Measurements from ENCODE around the gene STIP1.

Gene STIP1

DNA sequence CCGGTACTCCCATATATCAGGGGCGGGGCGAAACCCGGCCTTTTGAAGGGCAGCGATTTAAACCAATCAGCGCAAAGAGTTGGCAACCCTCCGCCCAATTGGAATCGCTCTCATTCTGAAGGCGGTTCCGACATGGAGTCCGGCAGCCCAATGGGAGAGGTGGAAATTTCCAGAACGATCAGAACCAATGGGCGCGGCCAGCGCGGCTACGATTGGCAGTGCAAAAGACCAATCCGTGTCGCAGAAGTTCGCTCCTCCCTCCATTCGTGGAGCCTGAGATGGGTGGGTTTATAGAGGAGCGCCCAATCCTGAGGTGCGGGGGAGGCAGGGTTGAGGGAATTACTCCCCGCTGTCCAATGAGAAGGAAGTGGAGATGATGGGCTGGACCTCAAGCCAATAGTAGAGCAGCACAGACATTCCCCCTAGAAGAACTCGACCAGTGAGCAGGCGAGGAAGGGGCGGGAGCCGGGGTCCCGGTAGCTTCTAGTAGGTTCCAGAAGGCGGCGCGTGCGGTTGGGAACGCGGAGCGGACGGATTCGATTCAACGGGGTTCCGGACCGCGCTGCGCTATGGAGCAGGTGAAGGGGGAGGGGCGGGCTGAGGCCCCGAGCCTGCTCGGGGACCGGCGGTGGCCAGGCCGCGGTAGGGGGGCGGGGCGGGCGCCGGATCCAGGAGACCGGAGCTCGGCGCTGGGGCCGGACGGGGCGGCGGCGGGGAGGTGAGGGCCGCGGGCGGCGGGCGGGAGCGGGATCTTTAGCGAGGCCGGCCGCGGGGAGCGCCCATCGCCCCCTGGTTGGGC, at the start of gene STIP1:
Gene STIP1, plus strand, starts transcription at position 479 of the 799 bp plus-strand sequence. Its CDS starts 91 bp downstream, at position 570.
- peak; percentile 98 to 99 (median 99) for DNase-seq (ENCODE audit: low read depth in 2 of 3, low spot score in 1 of 3)

DNA sequence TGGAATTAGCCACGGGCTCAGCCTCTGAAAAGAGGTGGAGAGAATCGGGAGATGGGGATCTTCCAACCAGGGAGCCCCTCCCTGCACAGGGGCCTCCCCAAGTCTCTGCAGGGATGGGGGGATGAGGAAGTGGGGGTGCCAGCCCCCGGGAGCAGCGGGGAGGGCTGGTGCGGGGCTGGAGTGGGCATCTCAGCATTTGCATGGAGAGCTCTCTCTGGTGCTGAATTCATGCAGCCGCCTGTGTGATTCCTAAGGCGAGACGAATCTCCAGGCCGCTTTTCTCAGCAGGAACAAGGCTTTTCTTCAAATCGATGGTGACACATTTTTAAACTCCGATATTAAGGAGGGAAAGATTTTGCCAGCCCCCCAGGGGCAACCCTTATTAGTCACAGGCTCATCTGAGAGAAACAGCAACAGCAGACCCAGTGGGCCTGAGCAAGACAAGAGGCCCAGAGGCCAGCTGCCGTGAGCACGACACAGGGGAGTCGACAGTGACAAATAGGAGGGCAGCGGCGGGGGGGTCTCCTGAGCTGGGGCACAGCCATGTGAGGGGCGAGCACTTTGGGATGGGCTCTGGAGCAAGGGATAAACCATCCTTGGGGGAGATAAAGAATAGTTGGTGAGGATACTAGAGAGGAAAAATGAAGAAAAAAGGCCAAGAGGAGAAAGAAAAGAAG, 49.1 kb upstream of the STIP1 start:
- DNase-seq (ENCODE audit: low read depth in 2 of 3, low spot score in 1 of 3) = no peak

DNA sequence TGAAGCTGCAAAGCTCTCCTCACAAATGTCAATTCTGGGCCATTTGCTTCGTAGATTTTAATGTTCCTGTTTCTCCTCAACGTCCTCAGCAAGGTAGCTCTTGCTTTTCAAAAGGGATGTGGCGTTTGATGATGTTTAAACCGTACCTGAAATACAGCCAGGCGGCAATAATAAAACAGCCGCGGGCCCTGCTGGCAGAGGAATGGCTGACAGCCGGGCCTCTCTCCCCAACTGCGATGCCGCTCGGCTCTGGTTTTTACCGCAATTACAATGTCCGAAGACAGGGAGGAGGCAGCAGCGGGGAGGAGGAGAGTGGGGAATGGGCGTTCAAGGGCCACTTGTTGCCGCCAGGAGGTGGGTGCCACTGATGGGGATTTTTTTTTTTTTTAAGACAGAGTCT, 47.6 kb upstream of the STIP1 start:
- no peak for DNase-seq (ENCODE audit: low read depth in 2 of 3, low spot score in 1 of 3)

DNA sequence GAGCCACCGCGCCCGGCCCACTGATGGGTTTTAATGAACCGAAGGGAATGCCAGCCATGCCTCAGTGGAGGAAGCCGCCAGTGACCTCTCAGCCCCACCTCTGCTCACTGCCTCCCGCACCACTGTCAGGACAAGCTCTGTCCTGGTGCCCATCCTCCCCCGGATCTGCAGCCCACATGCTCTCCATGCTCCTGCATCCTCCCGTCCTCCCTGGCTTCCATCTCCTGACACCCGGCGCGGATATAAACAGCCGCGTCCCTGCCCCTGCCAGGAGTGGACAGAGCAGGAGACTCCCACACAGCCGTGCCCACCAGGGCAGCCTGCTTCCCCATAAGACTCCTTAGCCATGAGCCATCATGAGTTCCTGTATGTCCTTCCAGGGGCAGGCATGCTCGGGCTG, 46.9 kb upstream of the STIP1 start:
- no peak for DNase-seq (ENCODE audit: low read depth in 2 of 3, low spot score in 1 of 3)

DNA sequence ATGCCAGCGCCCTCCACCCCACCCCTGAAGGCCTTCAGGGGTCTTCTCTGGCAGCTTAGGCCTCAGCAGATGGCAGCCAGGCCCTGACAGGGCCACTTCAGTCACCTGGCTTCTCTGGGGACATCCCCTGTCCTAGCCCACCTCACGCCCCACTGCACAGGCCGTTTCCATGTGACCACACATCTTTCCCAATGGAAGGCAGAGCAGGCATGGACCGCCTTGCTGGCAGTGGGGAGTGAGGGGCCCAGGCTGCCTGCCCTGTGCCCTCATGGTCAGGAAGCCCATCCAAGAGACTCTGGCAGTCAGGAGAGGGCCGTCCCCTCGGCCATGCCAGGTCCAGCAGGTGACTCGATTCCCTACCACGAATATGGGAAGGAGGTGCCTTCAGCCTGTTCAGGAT, 45.9 kb upstream of the STIP1 start:
- no peak for DNase-seq (ENCODE audit: low read depth in 2 of 3, low spot score in 1 of 3)

DNA sequence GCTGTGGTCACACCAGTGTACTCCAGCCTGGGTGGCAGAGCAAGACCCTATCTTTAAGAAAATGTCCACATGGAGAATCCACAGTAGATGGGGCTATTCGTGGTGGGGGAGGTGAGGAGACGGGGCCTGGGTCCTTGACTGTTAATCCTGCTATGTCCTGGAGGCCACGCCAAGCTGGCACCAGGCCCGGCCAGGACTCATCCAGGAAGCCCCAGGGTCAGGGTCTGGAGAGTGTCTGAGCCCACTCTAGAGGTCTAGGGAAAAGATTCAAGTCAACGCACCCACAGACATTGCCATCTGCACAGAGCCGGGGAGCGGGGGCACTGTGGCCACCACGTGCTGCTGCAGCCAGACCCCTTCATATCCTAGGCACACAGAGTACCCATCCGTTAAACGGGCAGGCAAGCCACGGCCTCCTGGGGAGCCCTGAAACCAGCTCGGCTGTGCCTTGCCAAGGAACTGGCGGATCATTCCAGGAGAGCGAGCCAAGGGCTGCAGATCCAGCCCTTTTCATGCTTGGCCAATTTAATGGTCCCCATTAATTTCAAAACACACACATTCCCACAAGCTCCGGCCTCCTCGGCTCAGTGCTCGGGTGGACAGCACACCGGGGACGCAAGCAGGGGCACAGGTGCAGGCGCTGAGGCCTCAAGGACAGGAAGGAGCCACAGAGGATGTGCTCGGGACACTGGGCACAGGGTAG, 44.7 kb upstream of the STIP1 start:
- no peak for DNase-seq (ENCODE audit: low read depth in 2 of 3, low spot score in 1 of 3)

DNA sequence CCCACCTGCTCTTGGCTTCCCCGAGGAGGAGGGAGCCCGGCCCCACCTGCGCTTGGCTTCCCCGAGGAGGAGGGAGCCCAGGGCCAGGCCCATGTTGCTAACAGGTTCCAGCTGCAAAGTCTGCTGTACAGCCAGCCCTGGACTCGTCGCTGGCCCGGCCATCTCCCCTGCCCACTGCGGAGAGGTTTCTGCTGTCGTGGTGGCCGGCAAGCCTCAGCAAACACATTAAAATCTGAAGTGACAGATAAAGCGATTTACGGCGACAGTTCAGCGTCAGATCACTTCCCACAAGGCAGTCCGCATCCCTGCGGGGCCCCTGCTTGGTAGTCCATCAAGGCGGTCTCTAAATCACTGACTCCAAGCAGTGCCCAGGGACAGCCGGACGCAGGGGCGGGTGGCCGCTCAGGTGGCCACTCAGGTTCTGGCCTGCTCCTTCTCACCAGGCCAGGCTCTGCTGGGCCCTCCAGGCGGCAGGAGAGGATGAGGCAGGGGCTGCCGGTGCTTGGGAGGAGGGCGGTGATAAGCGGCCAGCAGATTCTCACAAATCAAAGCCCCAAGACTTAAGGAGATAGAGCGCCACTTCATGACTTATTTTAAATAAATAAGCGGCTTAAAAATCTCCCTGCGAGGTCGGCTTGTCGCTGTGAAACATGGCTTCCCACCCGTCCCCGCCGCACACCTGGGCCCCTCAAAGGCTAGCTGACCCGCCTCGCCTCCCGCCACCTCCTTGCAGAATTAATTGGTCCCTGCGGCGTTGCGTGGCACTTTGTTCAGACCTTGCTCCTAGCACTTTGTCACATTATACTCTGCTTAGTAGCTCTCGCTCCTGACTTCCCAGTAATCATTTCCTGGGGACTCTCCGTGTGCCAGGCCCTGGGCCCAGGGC, 41.1 kb upstream of the STIP1 start:
- no peak for DNase-seq (ENCODE audit: low read depth in 2 of 3, low spot score in 1 of 3)

DNA sequence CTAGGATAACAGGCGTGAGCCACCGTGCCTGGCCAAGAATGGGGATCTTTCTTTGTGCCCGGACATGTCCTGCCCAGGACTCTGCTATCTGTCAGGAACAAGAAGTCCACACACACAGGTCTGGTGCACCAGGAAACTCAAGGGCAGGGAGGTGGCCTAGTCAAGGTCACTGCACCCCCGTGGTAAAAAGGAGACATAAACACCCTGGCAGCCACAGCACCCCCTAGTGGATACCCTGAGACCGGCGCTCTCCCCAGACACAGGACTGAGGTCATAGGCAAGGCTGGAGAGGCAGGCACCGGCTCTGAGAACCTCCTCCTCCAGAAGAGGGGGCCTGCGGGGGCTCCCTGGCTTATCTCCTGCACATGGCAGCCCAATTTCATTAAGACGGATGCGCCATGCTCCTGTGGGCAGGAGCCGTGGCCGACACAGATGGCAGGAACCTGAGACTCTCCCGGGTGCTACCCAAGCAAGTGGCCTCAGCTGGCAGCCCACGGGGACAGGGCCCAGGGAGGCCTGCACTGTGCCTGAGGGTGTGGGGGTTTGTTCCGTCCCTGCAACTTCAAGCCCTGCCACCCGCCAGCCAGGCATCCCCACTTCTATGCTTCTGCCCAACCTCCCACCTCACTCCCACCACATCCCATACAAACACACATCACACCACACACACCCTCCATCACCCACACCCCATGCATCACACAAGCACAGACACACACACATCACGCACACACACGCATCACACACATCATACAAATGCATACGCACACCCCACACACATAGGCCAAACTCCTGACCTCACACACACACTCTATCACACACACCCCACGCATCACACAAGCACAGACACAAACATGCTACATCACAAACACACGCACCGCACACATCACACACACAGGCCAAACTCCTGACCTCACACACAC, 39.7 kb upstream of the STIP1 start:
- DNase-seq (ENCODE audit: low read depth in 2 of 3, low spot score in 1 of 3) = peak; percentile 47 to 68 (median 54)

DNA sequence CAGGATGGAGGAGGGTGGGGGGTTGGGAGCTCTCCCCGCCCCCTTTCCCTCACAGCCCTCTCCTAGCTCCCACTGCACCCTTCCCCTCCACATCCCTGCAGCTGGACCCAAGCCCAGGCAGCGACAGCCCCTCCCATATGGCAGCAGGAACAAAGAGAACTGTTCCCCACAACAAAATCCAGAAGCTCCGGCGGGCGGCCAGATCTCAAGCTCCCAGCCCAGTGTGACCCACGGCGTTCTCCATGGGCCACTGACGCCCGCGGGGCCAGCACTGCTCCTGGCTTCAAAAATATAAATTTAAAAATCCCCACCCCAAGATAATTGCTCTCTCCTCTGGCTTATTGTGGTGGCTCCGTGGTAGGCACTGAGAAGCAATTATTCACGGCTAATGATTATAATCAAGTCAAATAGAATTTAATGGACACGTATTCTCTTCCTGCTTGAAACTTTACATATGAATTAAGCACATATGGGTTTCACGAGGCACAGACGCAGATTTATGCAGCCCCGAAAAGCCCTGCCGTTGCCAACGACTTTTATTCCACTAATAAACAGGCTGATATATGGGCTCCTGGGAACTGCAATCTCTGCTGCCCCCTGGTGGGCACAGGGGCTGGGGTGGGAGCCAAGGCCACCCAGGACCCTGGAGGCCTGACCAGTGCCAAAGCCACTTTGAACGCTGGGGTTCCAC, 37.6 kb upstream of the STIP1 start:
- peak; percentile 45 to 67 (median 63) for DNase-seq (ENCODE audit: low read depth in 2 of 3, low spot score in 1 of 3)

DNA sequence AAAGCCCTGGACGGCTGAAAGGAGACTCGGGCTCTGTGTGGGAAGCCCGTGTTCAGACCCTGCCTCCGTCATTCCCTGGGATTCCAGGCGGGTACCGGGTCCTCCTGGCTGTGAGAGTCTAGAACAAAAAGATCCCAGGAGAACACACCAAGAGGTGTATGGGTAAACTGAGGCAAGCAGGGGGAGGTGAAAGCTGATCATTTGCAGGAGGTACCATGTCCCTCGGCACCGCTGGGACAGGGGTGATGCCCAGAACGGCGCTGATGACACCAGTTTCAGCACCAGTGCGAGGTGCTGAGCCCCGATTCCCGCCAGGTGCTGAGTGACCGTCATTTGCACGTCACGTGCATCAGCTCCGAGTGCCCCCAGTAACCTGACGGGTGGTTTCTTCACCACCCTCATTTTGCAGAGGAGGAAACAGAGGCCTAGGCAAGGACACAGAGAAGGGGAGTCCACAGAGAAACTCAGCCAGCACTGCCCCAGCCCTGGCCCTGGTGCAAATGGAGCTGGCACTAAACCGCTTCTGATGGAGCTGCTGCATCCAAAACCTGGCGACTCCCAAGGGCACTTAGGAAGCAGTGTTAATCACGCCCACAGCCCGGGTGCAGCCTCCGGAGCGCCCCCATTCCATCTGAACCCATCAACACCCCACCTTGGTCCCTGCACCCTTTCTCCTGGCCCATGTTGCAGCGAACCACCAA, 36.9 kb upstream of the STIP1 start:
- DNase-seq (ENCODE audit: low read depth in 2 of 3, low spot score in 1 of 3) = no peak

DNA sequence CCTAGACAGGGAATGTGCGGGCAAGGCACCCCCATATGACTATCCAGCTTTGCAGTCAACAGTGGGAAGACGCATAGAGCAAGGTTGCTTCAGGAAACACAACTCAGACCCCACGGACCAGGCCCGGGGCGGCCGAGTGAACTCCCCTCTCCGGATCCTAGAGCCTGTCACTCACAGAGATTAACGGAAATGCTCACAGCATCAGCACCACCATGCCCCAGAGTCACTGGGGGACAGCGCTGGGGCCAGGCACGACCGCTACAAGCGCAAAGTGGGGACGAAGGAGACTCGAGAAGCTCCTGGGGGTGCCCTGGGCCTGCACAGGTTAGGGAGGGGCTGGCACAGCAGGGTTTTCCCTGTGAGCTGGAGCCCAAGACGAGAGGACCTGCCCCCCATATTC, 35.9 kb upstream of the STIP1 start:
- no peak for DNase-seq (ENCODE audit: low read depth in 2 of 3, low spot score in 1 of 3)

DNA sequence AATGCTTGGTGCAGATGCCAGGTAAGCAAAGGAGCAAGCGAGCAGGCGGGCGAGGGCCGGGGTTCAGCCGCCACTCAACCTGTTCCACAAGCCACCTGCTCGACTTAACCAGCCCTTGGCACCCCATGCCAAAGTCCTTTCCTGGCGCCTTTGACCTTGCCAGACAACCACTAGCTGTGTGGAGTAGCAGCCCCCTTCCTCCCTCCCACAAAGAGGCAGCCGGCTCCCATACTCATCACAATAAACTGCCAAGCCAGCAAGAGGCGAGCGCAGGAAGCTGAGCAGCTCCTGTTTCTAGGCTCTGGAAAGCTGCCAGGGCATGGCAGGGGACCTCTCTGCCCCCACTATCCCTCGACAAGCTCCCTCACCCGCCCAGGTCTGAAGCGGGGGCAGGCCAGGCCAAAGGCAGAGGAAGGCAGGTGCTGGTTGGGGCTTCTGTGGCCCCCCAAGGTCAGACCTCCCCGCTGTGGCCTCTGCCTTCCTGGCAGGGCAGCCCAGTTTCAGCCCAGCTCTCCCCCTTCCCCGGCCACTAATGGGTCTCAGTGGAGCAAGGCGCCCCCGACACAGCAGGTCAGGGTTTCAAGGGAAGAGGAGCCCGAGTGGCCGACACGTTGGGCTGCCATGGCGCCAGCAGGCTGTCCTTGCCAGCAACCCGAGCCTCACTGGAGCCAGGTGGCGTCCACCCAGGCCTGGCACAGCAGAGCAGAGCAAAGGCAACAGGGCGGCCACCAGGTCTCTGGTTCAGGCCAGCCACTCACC, 35.3 kb upstream of the STIP1 start:
- DNase-seq (ENCODE audit: low read depth in 2 of 3, low spot score in 1 of 3) = no peak

DNA sequence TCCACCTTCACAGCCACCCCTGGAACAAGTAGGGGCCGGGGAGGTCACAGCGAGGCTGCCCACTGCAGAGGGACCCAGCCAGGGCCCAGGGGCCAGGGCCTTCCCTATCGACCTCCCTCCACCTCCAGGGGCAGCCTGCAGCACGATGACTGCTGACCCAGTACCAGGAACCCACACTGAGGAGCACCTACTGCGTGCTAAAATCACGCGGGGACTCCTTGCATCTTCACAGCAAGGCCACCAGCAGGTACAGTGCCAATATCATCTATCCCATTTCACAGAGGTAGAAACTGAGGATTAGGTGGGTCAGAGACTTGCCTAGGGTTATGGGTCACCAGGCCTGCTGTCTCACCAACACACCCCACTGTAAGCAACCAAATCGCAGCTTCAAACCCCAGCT, 34.6 kb upstream of the STIP1 start:
- DNase-seq (ENCODE audit: low read depth in 2 of 3, low spot score in 1 of 3) = no peak

DNA sequence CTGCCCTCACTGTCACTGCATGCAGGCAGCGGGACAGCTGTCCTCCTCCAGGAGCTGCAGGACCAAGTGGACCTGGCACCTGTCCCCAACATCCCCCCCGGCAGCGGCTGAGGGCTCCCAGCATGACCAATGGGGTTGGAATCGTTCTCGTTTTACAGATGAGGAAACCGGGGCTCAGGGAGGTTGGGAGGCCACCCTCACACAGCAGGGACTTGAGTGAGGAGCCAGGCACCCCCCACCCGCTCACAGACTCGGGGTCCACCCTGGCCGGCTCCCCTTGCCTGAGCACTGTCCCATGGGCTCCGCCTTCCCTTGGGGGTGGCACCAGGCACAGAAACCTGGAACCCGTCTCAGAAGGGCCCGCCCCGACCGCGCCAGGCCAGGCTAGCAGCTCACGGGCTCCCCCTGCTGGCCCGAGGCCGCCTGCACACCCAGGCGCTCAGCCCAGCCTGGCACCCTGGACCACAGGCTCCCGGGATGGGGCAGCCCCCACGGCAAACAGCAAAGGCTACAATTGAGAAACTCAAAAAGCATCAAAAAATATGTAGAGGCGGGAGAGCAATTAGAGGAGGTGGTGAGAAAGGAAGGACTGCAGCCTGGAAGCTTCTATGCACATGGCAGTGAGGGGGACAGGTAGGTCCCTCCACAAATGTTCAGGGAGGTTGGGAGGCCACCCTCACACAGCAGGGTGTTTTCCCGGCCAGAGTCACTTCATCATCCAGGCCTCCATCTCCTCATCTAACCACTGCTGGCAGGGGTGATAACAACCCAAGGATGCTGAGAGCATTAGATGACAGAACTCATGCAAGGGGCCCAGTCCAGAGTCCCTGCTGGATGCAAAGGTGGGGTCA, 32.9 kb upstream of the STIP1 start:
- DNase-seq (ENCODE audit: low read depth in 2 of 3, low spot score in 1 of 3) = peak; percentile 36 to 69 (median 58)

DNA sequence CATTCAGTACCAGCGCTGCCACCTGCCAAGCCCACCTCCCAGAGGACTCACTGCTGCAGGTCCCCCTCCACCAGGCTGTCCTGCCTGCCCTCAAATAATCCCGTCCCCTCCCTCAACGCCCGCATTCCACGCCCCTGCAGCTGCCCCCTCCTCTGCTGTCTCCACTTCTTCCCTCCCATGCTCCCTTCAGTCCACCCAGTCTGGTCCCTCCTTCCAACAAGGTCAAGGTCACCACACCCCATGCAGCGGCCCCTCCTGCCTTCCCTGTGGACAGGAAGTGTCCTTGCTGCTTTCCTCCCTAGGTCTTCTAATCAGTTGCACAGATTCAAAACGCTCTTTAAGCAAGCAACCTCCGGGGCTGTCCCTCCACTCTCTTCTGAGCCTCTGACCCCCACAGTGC, 32.2 kb upstream of the STIP1 start:
- DNase-seq (ENCODE audit: low read depth in 2 of 3, low spot score in 1 of 3) = no peak

DNA sequence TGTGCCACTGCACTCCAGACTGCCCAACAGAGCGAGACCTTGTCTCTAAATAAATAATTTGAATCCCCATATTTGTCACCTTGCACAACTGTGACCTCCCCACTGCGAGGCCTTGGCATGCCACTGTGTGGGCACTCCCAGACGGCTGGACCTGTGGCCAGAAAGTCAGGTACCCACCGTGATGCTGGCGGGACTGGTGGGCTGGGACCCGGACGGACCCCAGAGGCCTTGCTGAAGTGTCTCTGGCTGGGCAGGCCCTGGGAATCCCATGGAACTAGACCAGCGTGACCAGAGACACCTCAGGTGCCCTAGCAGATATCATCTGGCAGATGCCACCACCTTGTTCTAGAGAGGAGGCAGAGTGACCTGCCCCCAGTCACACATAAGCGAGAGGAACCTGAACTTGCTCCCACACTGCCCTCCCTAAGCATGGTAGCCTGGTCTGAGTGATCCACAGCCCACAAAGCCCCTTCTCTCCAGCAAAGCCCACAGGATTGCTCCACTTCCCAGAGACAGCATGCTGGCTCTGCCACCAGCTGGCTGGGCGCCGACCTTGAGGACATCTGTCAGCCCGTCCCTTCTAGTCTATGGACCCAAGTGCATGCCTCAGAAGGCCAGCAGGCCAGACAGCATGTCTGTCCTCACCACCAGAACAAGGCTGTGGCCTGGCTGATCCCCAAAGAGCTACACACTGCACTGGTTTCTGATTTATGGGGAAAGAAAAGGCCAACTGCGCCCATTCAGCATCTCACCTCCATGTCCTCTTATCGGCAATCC, 29.5 kb upstream of the STIP1 start:
- DNase-seq (ENCODE audit: low read depth in 2 of 3, low spot score in 1 of 3) = no peak
